Prostate gland (tissue), 2 donors: Measurements from ENCODE around the gene NUFIP2.

Experiments
- POLR2A ChIP-seq: fragments of 450-650 bp; IDR thresholded peaks from one replicate; pipeline ENCODE4 v1.6.1; 2016; ENCODE audit warnings: antibody characterized with exemption, mild to moderate bottlenecking
- TF ChIP-seq, protein P1 (sequence below), 4 experiments: fragments of 200-600 bp in 2 of 4; fragments of 450-650 bp in 2 of 4; sonication (generic) in 2 of 4; IDR thresholded peaks; 1 replicate in 3 of 4; 2 replicates in 1 of 4; pipeline ENCODE4 v1.5.1; 2016 to 2019; ENCODE audit warnings: antibody characterized with exemption in 4 of 4, mild to moderate bottlenecking in 2 of 4, moderate library complexity in 2 of 4

DNA sequence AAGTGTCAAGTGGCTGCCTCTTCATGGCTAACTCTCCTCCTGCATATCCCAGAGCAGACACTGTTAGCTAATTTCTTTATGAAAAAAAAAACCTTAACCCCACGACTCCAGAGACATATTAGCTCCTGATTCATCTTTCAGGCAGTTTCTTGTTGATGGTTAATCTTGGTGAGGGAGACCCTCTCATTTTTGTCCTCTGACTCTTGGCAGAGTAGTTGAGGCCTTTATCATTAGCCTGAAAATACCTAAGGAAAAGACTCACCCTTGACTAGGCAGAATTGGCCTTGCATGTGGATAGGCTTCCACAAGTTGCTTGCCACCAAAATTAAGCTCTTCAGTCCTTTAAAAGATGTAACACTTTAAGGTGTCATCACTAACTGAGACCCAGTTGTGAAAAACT lies 43.3 kb downstream of the NUFIP2 start:
- TF ChIP-seq, protein P1, sequence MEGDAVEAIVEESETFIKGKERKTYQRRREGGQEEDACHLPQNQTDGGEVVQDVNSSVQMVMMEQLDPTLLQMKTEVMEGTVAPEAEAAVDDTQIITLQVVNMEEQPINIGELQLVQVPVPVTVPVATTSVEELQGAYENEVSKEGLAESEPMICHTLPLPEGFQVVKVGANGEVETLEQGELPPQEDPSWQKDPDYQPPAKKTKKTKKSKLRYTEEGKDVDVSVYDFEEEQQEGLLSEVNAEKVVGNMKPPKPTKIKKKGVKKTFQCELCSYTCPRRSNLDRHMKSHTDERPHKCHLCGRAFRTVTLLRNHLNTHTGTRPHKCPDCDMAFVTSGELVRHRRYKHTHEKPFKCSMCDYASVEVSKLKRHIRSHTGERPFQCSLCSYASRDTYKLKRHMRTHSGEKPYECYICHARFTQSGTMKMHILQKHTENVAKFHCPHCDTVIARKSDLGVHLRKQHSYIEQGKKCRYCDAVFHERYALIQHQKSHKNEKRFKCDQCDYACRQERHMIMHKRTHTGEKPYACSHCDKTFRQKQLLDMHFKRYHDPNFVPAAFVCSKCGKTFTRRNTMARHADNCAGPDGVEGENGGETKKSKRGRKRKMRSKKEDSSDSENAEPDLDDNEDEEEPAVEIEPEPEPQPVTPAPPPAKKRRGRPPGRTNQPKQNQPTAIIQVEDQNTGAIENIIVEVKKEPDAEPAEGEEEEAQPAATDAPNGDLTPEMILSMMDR (IDR thresholded peaks at IDR 0.05), result no peak
- TF ChIP-seq POLR2A, result no peak
